KMS-11 (cell line): Measurements from ENCODE around the gene DPP4.

ENCODE experiments used
- H2AFZ ChIP-seq: fragments of 200-600 bp; sonication (generic); 2 replicates; pipeline ENCODE4 v1.6.1; 2016; ENCODE audit warnings: antibody characterized with exemption, mixed run types, low read depth
- H3K27ac ChIP-seq: fragments of 200-600 bp; sonication (generic); 2 replicates; pipeline ENCODE4 v1.6.1; 2016; ENCODE audit warnings: mild to moderate bottlenecking, mixed run types
- H3K27me3 ChIP-seq: fragments of 200-600 bp; sonication (generic); 2 replicates; pipeline ENCODE4 v1.6.1; 2017; ENCODE audit warnings: mild to moderate bottlenecking, low read depth, mixed run types, moderate library complexity; ENCODE audit not compliant: insufficient read depth
- H3K36me3 ChIP-seq: fragments of 200-600 bp; sonication (generic); 2 replicates; pipeline ENCODE4 v1.6.1; 2017; ENCODE audit warnings: mild to moderate bottlenecking, mixed run types; ENCODE audit not compliant: insufficient read depth
- H3K4me1 ChIP-seq: fragments of 200-600 bp; sonication (generic); 2 replicates; pipeline ENCODE4 v1.6.1; 2016; ENCODE audit warnings: mild to moderate bottlenecking, low read depth, mixed run types; ENCODE audit not compliant: poor library complexity, severe bottlenecking
- H3K4me2 ChIP-seq: fragments of 200-600 bp; sonication (generic); 2 replicates; pipeline ENCODE4 v1.7.0; 2016; ENCODE audit warnings: mild to moderate bottlenecking, mixed run types
- H3K4me3 ChIP-seq: fragments of 200-600 bp; sonication (generic); IDR thresholded peaks from 2 replicates; pipeline ENCODE4 v1.6.1; 2017; ENCODE audit warnings: low read depth, low read length, mixed read lengths; ENCODE audit not compliant: insufficient read depth
- H3K79me2 ChIP-seq: fragments of 200-600 bp; sonication (generic); 2 replicates; pipeline ENCODE4 v1.6.1; 2016; ENCODE audit warnings: low read depth, mixed run types; ENCODE audit not compliant: insufficient read depth
- H3K9ac ChIP-seq: fragments of 200-600 bp; sonication (generic); 2 replicates; pipeline ENCODE4 v1.6.1; 2016; ENCODE audit warnings: mild to moderate bottlenecking, mixed run types
- H4K20me1 ChIP-seq: fragments of 200-600 bp; sonication (generic); 2 replicates; pipeline ENCODE4 v1.6.1; 2016; ENCODE audit warnings: mild to moderate bottlenecking, mixed run types; ENCODE audit not compliant: insufficient read depth
- TF ChIP-seq, protein P1 (sequence below): fragments of 200-600 bp; sonication (generic); conservative IDR thresholded peaks from 2 replicates; pipeline ENCODE4 v1.6.1; 2017; ENCODE audit warnings: low read depth, mild to moderate bottlenecking, antibody characterized with exemption, low read length, moderate library complexity, mixed read lengths

The DPP4 gene

GRCh38 chr2:162114271-162114670 lies 40.3 kb upstream of the DPP4 start:
- Histone ChIP-seq H3K27ac (no peak overlapping the region), H3K4me2 (no peak overlapping the region), H2AFZ (no peak overlapping the region), H3K36me3 (no peaks in the 10 kb centered on the region), H3K9ac (no peak overlapping the region), H3K4me3 (no peak overlapping the region), H3K79me2 (no peaks in the 10 kb centered on the region), H4K20me1 (no peaks in the 10 kb centered on the region), H3K27me3 (no peaks in the 10 kb centered on the region), H3K4me1 (no peaks in the 10 kb centered on the region)
- TF ChIP-seq, protein P1, sequence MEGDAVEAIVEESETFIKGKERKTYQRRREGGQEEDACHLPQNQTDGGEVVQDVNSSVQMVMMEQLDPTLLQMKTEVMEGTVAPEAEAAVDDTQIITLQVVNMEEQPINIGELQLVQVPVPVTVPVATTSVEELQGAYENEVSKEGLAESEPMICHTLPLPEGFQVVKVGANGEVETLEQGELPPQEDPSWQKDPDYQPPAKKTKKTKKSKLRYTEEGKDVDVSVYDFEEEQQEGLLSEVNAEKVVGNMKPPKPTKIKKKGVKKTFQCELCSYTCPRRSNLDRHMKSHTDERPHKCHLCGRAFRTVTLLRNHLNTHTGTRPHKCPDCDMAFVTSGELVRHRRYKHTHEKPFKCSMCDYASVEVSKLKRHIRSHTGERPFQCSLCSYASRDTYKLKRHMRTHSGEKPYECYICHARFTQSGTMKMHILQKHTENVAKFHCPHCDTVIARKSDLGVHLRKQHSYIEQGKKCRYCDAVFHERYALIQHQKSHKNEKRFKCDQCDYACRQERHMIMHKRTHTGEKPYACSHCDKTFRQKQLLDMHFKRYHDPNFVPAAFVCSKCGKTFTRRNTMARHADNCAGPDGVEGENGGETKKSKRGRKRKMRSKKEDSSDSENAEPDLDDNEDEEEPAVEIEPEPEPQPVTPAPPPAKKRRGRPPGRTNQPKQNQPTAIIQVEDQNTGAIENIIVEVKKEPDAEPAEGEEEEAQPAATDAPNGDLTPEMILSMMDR: no peak

DNA sequence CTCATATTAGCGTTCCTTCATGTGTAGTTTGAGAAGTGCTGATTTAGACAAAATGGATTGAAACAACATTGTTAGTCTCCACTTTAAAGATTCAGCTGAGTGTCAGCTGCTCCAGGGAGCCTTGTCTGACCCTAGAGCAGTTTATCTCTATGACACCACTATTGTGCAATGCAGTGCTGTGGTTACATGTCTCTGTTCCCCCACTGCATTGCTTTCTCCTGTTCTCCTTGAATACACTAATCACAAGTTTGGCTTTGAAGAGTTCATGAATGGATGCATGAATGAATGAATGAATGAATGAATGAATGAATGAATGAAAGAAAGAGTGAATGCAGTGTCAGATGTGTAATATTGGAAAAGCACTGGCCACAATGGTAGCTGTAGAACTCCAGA lies 39.8 kb upstream of the DPP4 start:
- no peak overlapping the region for H3K27ac ChIP-seq

DNA sequence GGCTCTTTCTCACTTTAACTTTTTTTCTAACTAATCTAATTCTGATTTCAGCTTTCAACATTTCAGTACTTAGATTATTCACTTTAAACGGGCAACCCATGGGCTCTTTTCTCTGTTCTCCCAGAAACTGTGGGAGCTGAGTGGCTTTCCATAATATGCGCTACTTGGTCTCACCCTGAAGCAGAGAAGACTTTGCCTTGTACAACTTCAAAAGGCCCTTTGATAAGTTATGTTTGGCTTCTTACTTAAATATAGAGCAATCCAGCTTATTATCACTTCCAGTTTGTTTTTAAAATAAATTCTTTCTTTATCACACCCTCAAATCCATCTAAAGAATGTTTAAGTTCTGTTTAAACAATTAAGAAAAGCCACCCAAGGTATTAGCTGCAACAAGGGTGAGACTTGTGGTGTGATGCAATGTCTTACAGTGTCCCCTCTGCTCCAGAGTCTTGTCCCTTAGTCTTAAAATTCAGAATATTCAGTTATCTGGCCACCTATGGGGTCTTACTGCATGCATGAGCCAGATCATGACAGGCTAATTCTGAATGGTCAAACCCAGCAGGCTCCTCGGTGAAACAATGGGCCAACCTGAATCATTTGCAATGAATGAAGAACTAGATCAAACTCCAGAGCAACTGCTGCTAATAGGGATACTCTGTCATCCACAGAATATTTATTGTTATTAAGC lies 39.2 kb upstream of the DPP4 start:
- TF ChIP-seq, protein P1: no peak
- no peak overlapping the region for H2AFZ ChIP-seq
- no peak overlapping the region for H3K9ac ChIP-seq
- no peaks in the 10 kb centered on the region for H4K20me1 ChIP-seq
- no peak overlapping the region for H3K4me3 ChIP-seq
- no peak overlapping the region for H3K4me2 ChIP-seq
- H3K27ac ChIP-seq: no peak overlapping the region
- no peaks in the 10 kb centered on the region for H3K27me3 ChIP-seq
- H3K36me3 ChIP-seq: no peaks in the 10 kb centered on the region
- H3K4me1 ChIP-seq: no peaks in the 10 kb centered on the region
- H3K79me2 ChIP-seq: no peaks in the 10 kb centered on the region

More for the DNA sequence above, 39.8 kb upstream of the DPP4 start:
- Histone ChIP-seq H3K36me3 (no peaks in the 10 kb centered on the region), H3K4me1 (no peaks in the 10 kb centered on the region), H4K20me1 (no peaks in the 10 kb centered on the region), H3K79me2 (no peaks in the 10 kb centered on the region), H3K9ac (no peak overlapping the region), H2AFZ (no peak overlapping the region), H3K4me3 (no peak overlapping the region), H3K4me2 (no peak overlapping the region), H3K27me3 (no peaks in the 10 kb centered on the region)
- TF ChIP-seq, protein P1: no peak

GRCh38 chr2:162111958-162112850 lies 38.2 kb upstream of the DPP4 start:
- H3K27me3 ChIP-seq: no peaks in the 10 kb centered on the region
- H4K20me1 ChIP-seq: no peaks in the 10 kb centered on the region
- H3K4me3 ChIP-seq: no peak overlapping the region
- H3K36me3 ChIP-seq: no peaks in the 10 kb centered on the region
- no peak overlapping the region for H2AFZ ChIP-seq
- TF ChIP-seq, protein P1: no peak
- no peaks in the 10 kb centered on the region for H3K79me2 ChIP-seq
- H3K27ac ChIP-seq: no peak overlapping the region
- H3K4me2 ChIP-seq: no peak overlapping the region
- no peak overlapping the region for H3K9ac ChIP-seq
- H3K4me1 ChIP-seq: no peaks in the 10 kb centered on the region
